Astrocyte of the spinal cord (primary cell): ENCODE results near the gene PRIMPOL.

Experiments used
- DNase-seq: peaks from one replicate; pipeline ENCODE4 v3.0.0; 2011; ENCODE audit warnings: low read depth, low spot score
- H3K4me3 ChIP-seq: 2 replicates; pipeline ENCODE4 v1.5.1; 2011; ENCODE audit warnings: low read depth, mild to moderate bottlenecking, low read length, moderate library complexity
- in situ Hi-C: cut with HindIII; loops from 2 replicates; pipeline ENCODE4 v1.10.0; 2017; ENCODE audit warnings: low sequenced_read_pairs
- TF ChIP-seq, protein P1 (sequence below): IDR thresholded peaks from 2 replicates; pipeline ENCODE4 v1.5.1; 2012; ENCODE audit warnings: low read depth, mild to moderate bottlenecking, low read length, inconsistent platforms

The PRIMPOL gene

DNA sequence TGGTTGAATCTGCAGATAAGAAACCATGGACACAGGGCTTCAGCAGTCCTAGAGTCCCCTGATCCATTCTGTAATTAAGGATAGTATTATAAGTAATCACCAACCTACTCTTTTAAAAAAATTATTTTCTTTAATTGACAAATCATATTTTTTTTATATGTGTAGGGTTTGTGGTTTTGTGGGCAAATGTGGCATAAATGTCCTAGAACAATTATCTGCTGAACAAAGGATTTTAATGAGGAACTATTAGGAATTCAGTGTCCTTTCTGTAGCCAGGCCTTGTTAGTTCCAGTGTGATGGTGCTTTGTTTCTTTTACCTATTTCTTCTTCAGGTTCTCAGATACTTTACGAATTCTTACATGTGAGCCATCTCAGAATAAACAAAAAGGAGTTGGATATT is 32.4 kb downstream of the PRIMPOL start:
- in situ Hi-C loops: no loop called here
- TF ChIP-seq, protein P1, sequence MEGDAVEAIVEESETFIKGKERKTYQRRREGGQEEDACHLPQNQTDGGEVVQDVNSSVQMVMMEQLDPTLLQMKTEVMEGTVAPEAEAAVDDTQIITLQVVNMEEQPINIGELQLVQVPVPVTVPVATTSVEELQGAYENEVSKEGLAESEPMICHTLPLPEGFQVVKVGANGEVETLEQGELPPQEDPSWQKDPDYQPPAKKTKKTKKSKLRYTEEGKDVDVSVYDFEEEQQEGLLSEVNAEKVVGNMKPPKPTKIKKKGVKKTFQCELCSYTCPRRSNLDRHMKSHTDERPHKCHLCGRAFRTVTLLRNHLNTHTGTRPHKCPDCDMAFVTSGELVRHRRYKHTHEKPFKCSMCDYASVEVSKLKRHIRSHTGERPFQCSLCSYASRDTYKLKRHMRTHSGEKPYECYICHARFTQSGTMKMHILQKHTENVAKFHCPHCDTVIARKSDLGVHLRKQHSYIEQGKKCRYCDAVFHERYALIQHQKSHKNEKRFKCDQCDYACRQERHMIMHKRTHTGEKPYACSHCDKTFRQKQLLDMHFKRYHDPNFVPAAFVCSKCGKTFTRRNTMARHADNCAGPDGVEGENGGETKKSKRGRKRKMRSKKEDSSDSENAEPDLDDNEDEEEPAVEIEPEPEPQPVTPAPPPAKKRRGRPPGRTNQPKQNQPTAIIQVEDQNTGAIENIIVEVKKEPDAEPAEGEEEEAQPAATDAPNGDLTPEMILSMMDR: no peak
- DNase-seq: no peak
- no peak overlapping the region for H3K4me3 ChIP-seq

DNA sequence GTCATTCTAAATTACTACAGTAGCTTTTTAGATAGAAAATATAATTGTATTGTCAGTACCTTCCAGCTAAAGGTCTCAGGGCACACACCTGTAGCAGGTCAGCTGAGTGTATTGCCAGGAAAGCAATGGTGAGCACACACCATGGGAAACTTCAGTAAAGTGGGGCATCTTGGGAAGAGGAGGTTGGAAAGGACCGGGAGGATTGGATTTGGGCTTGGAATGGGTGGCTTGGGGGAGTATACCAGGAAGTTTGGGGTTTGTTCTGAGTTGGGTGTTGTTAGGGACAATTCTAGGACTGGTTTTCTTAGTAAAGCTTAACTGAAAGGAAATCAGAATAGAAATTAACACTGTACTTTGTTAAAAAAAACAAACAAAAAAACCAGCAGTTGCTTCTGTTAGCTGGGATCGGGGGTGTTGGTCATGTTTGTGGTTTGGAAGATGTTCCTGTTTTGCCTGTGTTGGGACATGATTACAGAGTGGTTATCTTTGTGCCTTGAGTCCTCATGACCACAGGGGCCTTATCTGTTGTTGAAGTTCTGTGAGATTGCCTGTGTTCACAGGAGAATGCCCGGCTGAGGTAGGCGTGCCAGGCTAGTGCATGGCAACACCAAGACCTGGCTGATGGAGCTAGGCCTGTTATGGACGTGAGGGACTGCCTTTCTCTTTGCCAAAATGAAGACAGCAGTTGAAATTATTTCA is 35.1 kb downstream of the PRIMPOL start:
- H3K4me3 ChIP-seq: no peak overlapping the region
- DNase-seq: no peak
- in situ Hi-C loops: no loop called here
- TF ChIP-seq, protein P1: no peak

DNA sequence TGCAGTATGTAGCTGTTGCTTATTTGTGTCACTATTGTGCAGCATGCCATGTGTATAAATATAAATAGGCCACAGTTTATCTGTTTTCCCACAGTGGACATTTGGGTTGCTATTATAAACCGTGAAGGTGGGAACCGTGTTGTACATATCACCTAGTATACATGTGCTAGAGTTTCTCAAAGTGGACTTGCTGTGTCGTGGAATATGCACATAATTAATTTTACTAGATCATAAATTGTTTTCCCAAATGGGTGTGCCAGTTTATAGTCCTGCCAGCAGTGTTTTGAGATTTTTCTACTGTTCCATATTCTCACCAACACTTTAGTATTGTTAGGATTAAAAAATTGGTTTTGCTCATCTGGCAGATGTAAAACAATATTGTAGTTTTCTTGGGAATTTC is 38.5 kb downstream of the PRIMPOL start:
- TF ChIP-seq, protein P1: no peak
- in situ Hi-C loops: no loop called here
- no peak for DNase-seq
- no peak overlapping the region for H3K4me3 ChIP-seq

DNA sequence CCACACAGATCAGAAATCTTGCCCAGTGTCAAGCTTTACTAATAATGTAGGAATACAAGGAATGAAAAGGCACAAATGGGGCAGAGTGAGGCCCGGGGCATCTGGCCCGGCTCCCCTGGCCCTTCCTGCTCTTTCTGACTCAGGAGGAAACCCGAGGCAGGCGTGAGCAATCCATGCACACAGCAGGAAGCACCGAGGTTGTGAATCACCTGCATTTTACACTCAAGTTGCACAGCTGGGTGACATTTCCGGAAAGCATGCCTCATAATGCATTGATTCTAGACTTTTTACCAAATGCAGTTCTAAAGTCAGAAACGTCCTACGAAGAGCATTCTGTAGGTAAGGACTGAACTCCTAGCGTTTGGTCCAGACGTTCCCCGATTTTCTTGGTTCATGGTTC is 38.9 kb downstream of the PRIMPOL start:
- peak; percentile 95 for DNase-seq
- in situ Hi-C loops: no loop called here
- no peak overlapping the region for H3K4me3 ChIP-seq
- TF ChIP-seq, protein P1: no peak

DNA sequence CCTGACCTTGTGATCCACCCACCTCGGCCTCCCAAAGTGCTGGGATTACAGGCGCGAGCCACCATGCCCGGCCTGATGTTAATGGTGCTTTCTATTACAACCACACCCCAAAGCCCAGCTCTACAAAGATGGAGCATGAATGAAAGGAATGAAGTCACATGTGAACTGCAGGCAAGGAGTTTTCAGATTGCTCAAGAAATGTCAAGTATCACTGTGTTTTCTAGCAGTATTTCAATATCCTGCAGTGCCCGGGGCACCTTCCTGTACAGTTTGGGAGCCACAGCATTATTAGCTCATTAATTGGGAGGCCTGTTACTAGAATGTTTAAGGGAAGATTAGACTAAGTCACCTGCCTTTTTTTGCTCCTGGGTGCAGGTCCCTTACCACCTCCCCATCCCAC is 40.1 kb downstream of the PRIMPOL start:
- in situ Hi-C loops: no loop called here
- no peak overlapping the region for H3K4me3 ChIP-seq
- no peak for DNase-seq
- TF ChIP-seq, protein P1: no peak

DNA sequence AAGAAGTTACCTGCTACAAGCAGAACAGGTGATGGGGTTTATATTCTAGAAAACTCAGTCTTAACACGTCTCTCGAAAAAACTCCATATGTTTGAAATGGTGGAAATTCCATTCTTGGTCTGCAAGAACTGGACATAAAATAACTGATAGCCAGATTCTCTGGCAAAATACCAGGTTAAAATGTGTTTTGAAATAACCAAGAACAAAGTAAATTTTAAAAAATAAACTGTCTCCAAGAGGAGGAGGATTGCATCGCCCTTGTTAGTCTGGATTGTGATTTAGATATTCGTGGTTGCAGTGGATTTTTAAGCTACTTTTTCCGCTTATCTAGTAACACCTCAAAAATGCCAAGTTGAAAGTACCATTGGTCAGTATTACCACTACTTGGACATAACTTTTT is 43.5 kb downstream of the PRIMPOL start:
- in situ Hi-C loops: no loop called here
- TF ChIP-seq, protein P1: no peak
- H3K4me3 ChIP-seq: no peak overlapping the region
- peak; percentile 40 for DNase-seq
